HEK293T (cell line): ENCODE results near the gene CRAMP1.

ENCODE experiments used
- CTCF ChIA-PET: fragments of 350-600 bp; formaldehyde crosslinking; extraction: SDS; loops from one replicate; lab custom pipeline; 2021; ENCODE audit warnings: antibody characterized with exemption, inconsistent platforms; lab: Yijun Ruan, JAX
- POLR2A ChIA-PET: fragments of 350-600 bp; formaldehyde crosslinking; extraction: SDS; loops from one replicate; lab custom pipeline; 2020; ENCODE audit warnings: antibody characterized with exemption, inconsistent platforms; lab: Yijun Ruan, JAX
- DNase-seq: peaks from one replicate; pipeline ENCODE4 v3.0.0; 2012; ENCODE audit warnings: mixed read lengths; ENCODE audit errors: extremely low spot score
- ARNT ChIP-seq: fragments of 450-650 bp; IDR thresholded peaks from 2 replicates; pipeline ENCODE4 v1.6.1; 2017; ENCODE audit warnings: mild to moderate bottlenecking
- BHLHE40 ChIP-seq: fragments of 450-650 bp; IDR thresholded peaks from 2 replicates; pipeline ENCODE4 v1.6.1; 2016; ENCODE audit warnings: mild to moderate bottlenecking, moderate library complexity, borderline replicate concordance
- CTBP1 ChIP-seq: fragments of 450-650 bp; IDR thresholded peaks from 2 replicates; pipeline ENCODE4 v1.6.1; 2016; ENCODE audit warnings: borderline replicate concordance
- ELF4 ChIP-seq: fragments of 450-650 bp; IDR thresholded peaks from 2 replicates; pipeline ENCODE4 v1.6.1; 2017; ENCODE audit warnings: antibody characterized with exemption
- FOXA1 ChIP-seq: fragments of 450-650 bp; IDR thresholded peaks from 2 replicates; pipeline ENCODE4 v1.6.1; 2016; ENCODE audit warnings: mild to moderate bottlenecking
- FOXK2 ChIP-seq: fragments of 450-650 bp; IDR thresholded peaks from 2 replicates; pipeline ENCODE4 v1.6.1; 2016; ENCODE audit warnings: mild to moderate bottlenecking
- FOXM1 ChIP-seq: fragments of 450-650 bp; IDR thresholded peaks from 2 replicates; pipeline ENCODE4 v1.6.1; 2017; ENCODE audit warnings: mild to moderate bottlenecking, borderline replicate concordance
- HDGF ChIP-seq: fragments of 450-650 bp; IDR thresholded peaks from 2 replicates; pipeline ENCODE4 v1.6.1; 2017; ENCODE audit warnings: antibody characterized with exemption, borderline replicate concordance
- L3MBTL2 ChIP-seq: fragments of 450-650 bp; conservative IDR thresholded peaks from 2 replicates; pipeline ENCODE4 v1.6.1; 2016; ENCODE audit warnings: mild to moderate bottlenecking
- LEF1 ChIP-seq: fragments of 450-650 bp; IDR thresholded peaks from 2 replicates; pipeline ENCODE4 v1.6.1; 2017; ENCODE audit warnings: mild to moderate bottlenecking, borderline replicate concordance
- NFRKB ChIP-seq: fragments of 450-650 bp; IDR thresholded peaks from 2 replicates; pipeline ENCODE4 v1.6.1; 2016; ENCODE audit warnings: mild to moderate bottlenecking, moderate library complexity
- SP1 ChIP-seq: fragments of 450-650 bp; IDR thresholded peaks from 2 replicates; pipeline ENCODE4 v1.6.1; 2017
- SUZ12 ChIP-seq: fragments of 450-650 bp; IDR thresholded peaks from 2 replicates; pipeline ENCODE4 v1.6.1; 2016; ENCODE audit warnings: mild to moderate bottlenecking
- TARDBP ChIP-seq: fragments of 450-650 bp; IDR thresholded peaks from 2 replicates; pipeline ENCODE4 v1.6.1; 2016
- ZNF384 ChIP-seq: fragments of 450-650 bp; IDR thresholded peaks from 2 replicates; pipeline ENCODE4 v1.6.1; 2016
- TF ChIP-seq, protein P1 (sequence below): fragments of 450-650 bp; IDR thresholded peaks from 2 replicates; pipeline ENCODE4 v1.6.1; 2016

CRAMP1 gene

DNA sequence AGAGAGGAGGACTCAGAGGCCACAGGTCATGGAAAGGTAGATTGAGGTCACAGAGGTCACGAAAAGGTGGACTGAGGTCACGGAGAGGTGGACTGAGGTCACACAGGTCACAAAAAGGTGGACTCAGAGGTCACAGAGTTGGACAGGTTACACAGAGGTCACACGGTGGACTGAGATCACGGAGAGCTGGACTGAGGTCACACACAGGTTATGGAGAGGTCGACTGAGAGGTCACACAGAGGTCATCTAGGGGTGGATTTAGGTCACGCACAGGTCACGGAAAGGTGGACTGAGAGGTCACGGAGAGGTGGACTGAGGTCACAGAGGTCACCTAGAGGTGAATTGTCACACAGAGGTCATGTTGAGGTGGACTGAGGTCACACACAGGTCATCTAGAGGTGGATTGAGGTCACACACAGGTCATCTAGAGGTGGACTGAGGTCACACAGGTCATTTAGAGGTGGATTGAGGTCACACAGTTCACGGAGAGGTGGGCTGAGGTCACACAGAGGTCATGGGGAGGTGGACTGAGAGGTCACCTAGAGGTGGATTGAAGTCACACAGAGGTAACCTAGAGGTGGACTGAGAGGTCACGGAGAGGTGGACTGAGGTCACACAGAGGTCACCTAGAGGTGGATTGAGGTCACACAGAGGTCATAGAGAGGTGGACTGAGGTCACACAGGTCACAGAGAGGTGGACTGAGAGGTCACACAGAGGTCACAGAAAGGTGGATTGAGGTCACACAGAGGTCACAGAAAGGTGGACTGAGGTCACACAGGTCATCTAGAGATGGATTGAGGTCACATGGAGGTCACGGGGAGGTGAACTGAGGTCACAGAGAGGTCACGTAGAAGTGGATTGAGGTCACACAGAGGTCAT, 39.2 kb downstream of the CRAMP1 start:
- POLR2A ChIA-PET = no interaction called here
- TF ChIP-seq FOXM1 = no peak
- no peak for TF ChIP-seq ZNF384
- TF ChIP-seq CTBP1 = peak; percentile 41; the same call in 1 of the 2 replicates
- no peak for TF ChIP-seq FOXK2
- no peak for DNase-seq
- CTCF ChIA-PET = no interaction called here

DNA sequence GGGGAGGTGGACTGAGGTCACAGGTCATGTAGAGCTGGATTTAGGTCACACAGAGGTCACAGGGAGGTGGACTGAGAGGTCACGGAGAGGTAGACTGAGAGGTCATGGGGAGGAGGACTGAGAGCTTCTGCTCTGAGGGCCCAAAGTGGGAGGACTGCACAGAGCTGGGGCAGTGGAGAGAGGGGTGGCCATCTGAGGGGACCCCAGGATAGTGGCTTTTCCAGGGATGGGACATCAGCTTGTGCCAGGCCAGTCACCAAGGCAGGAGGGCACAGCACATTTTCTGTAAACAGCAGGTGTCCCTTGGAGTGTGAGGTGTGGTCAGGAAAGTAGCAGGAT, 39.8 kb downstream of the CRAMP1 start:
- no peak for DNase-seq
- ChIA-PET POLR2A (no interaction called here), CTCF (no interaction called here)
- TF ChIP-seq ELF4 = no peak

DNA sequence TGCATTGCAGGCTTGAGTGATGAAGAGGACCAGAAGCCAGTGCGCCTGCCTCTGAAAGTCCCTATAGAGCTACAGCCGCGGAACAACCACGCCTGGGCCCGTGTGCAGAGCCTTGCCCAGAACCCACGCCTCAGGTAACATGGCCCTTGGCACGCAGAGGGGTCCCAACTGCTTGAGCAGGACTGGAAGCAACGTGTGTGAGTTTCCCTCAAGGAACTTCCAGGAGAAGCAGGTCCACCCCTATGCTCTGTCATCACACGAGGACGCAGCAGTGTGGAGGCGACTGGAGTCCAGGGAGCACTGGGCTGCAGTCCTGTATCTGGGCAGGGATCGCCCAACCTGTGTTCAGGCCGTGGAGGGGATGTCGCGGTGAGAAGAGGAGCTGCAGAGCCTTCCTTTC, 40.9 kb downstream of the CRAMP1 start:
- no peak for DNase-seq
- POLR2A ChIA-PET = no interaction called here
- no peak for TF ChIP-seq ARNT
- TF ChIP-seq HDGF = no peak
- TF ChIP-seq CTBP1 = no peak
- no peak for TF ChIP-seq FOXM1
- TF ChIP-seq TARDBP = no peak
- no peak for TF ChIP-seq ELF4
- TF ChIP-seq LEF1 = no peak
- TF ChIP-seq SUZ12 = no peak
- no peak for TF ChIP-seq BHLHE40
- TF ChIP-seq NFRKB = no peak
- no peak for TF ChIP-seq L3MBTL2
- no peak for TF ChIP-seq FOXK2
- TF ChIP-seq SP1 = no peak
- TF ChIP-seq, protein P1, sequence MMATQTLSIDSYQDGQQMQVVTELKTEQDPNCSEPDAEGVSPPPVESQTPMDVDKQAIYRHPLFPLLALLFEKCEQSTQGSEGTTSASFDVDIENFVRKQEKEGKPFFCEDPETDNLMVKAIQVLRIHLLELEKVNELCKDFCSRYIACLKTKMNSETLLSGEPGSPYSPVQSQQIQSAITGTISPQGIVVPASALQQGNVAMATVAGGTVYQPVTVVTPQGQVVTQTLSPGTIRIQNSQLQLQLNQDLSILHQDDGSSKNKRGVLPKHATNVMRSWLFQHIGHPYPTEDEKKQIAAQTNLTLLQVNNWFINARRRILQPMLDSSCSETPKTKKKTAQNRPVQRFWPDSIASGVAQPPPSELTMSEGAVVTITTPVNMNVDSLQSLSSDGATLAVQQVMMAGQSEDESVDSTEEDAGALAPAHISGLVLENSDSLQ = no peak
- TF ChIP-seq FOXA1 = no peak
- CTCF ChIA-PET = no interaction called here

DNA sequence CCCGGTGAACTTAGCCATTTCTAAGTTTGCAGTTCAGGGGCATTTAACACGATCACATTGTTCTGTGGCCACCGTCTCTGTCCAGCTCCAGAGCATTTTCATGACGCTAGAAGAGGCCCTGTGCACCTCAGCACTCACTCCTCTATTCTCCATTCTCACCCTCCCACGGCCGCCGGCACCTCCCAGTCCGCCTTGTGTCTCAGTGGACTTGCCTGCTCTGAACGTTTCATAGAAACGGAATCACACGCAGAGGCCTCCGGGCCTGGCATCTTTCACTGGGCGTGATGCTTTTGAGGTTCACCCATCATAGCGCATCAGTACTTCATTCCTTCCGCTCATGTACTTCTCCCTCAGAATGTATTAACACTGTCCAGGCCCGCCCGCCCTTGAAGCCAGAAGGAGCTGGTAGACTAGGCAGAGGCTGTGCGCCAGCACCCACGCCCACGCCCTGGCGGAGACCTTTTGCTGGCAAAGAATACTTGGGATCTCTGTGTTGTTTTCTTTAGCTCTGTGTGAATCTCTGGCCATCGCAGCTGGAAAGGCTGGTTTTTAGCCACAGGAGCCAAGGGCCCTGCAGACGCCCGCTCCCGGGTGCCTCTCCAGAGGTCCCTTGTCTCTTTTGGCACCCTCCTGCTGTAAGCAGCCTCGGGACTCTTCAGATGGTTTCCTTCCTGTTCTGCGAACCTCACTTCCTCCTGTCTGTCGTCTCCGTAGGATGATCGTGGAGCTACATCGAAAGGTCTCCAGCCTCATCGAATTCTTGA, 42.5 kb downstream of the CRAMP1 start:
- POLR2A ChIA-PET = no interaction called here
- DNase-seq = no peak
- CTCF ChIA-PET = no interaction called here
- TF ChIP-seq LEF1 (no peak), FOXM1 (no peak), SUZ12 (no peak), FOXK2 (no peak), HDGF (no peak), ZNF384 (no peak), FOXA1 (no peak), ELF4 (no peak), SP1 (no peak)
- TF ChIP-seq, protein P1 = no peak

DNA sequence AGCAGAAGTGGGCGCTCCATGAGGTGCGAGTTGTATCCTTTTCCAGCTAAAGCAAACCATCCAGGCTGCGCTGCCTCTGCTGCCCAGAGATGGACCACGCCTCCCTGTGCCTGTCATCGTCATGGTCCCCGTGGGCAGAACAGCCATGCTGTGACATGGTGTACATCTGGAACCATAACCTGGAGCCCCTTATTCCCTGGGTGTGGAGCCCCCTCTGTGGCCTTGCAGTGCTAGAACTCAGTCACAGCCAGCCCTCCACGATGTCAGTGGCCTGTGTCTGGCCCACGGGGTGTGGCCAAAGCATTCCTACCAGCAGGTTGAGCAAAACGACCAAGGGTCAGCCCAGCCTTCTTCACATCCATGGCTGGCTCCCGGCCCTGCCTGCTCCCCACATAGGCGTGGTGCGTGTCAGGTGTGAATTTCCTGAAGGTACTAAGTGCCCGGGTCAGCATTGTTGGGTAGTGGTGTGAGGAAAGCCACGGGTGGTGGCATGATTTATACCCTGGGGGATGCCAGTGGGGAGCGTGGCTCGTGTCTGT, 43.2 kb downstream of the CRAMP1 start:
- no peak for TF ChIP-seq CTBP1
- TF ChIP-seq FOXM1 = no peak
- TF ChIP-seq SP1 = no peak
- TF ChIP-seq NFRKB = no peak
- no peak for TF ChIP-seq ZNF384
- TF ChIP-seq LEF1 = no peak
- no peak for TF ChIP-seq FOXK2
- no peak for TF ChIP-seq L3MBTL2
- CTCF ChIA-PET = no interaction called here
- no peak for DNase-seq
- POLR2A ChIA-PET = interaction anchor here (0.8 kb wide), 1 partner anchor 23 kb away, joined by 3 read pairs; the partner anchor contains the start of gene JPT2

DNA sequence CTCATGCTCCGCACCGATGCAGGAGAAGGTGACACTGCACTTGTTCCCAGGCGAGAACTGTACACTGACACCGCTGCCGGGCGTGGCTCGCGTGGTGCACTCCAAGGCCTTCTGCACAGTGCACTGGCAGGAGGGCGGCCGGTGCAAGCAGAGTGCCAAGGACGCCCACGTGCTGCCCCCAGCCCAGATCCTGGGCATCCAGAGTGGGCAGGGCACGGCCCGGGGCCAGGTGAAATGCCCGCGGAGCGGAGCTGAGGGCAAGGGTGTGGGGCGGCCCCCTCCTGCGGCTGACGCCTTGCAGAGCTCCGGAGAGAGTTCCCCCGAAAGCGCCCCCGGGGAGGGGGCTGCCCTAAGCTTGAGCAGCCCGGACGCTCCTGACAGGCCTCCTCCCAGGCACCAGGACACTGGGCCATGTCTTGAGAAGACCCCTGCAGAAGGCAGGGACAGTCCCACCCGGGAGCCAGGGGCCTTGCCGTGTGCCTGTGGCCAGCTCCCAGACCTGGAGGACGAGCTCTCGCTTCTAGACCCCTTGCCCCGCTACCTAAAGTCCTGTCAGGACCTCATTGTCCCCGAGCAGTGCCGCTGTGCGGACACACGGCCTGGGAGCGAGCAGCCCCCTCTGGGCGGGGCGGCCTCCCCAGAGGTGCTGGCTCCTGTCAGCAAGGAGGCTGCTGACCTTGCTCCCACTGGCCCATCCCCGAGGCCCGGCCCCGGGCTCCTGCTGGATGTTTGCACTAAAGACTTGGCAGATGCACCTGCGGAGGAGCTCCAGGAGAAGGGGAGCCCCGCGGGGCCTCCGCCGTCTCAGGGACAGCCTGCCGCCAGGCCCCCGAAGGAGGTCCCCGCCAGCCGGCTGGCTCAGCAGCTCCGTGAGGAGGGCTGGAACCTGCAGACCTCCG, 44.0 kb downstream of the CRAMP1 start:
- DNase-seq = no peak
- CTCF ChIA-PET = no interaction called here
- TF ChIP-seq BHLHE40 (no peak), FOXA1 (no peak), CTBP1 (no peak), HDGF (no peak), SP1 (no peak), ELF4 (no peak), SUZ12 (no peak)
- TF ChIP-seq, protein P1 = no peak
- POLR2A ChIA-PET = interaction anchor here (0.8 kb wide), 1 partner anchor 22 kb away, joined by 3 read pairs; the partner anchor contains the start of gene JPT2
